Measurements from ENCODE around the gene PLXDC1. TPM values are rescaled to one million over a fixed set of nuclear protein-coding genes. Genes with fewer than 3 reads are reported as not detected.

The PLXDC1 gene
- total and polyA plus RNA-seq, 2 of the 13 experiments (the other 11 are each of a cell fraction or from before 2014, with no cell fraction given): not detected

DNA sequence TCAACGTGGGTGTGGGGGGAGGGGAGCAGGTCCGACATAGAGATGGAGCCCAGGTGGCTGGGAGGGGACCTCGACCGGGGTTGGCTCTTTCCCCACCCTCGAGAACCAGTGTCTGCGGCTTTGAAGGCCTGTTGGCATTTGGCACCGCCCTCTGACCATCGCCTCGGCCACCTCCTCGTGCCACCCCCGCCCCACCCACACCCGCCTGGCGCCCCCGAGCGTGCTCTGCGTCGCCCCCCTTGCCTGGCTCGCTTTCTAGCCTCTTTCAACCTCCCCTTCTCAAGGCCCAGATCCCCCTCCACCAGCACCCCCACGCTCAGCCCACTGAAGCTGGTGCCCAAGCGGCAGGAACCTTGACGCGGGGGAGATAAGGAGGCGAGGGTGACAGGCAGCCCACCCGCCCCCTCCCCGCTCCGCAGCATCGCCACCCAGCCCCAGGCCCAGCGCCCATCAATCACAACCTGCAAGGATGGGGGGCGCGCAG is 45.4 kb upstream of the PLXDC1 start (continued):
- TF ChIP-seq, protein P1, sequence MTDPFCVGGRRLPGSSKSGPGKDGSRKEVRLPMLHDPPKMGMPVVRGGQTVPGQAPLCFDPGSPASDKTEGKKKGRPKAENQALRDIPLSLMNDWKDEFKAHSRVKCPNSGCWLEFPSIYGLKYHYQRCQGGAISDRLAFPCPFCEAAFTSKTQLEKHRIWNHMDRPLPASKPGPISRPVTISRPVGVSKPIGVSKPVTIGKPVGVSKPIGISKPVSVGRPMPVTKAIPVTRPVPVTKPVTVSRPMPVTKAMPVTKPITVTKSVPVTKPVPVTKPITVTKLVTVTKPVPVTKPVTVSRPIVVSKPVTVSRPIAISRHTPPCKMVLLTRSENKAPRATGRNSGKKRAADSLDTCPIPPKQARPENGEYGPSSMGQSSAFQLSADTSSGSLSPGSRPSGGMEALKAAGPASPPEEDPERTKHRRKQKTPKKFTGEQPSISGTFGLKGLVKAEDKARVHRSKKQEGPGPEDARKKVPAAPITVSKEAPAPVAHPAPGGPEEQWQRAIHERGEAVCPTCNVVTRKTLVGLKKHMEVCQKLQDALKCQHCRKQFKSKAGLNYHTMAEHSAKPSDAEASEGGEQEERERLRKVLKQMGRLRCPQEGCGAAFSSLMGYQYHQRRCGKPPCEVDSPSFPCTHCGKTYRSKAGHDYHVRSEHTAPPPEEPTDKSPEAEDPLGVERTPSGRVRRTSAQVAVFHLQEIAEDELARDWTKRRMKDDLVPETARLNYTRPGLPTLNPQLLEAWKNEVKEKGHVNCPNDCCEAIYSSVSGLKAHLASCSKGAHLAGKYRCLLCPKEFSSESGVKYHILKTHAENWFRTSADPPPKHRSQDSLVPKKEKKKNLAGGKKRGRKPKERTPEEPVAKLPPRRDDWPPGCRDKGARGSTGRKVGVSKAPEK (CRISPR knock-in tag; IDR thresholded peaks at IDR 0.05; ENCODE audit: borderline replicate concordance): no peak
- TF ChIP-seq REPIN1 (CRISPR knock-in tag; IDR thresholded peaks at IDR 0.05; ENCODE audit: borderline replicate concordance, low read depth) (no peak), ZNF720 (CRISPR knock-in tag; IDR thresholded peaks at IDR 0.05) (no peak), DPF2 (CRISPR knock-in tag; IDR thresholded peaks at IDR 0.05; ENCODE audit: borderline replicate concordance, low read depth) (no peak)

DNA sequence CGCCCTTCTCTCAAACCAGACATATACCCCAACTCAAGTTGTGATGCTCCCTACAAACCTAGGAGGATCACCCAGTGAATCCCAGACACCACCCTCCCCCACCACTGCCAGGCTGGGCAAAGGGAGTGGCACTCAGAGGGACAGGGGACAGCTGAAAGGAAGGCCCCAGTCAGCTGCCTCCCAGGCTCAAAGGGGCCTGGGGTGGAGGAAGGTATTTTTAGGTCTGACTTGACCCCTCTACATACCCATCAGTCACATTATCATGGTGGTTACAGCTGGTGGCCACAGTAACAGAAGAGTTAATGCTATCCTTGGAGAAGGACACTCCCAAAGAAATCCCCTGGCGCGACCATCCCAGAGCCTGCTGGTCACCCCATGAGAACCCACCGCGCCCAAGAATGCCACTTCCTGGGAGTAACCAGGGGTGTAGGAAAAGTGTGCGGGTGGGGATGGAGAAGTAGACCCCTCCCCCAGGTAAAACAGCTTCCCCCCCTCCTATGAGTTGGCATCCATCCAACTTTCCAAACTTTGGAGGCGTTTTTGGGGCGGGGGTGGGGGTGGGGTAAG is 44.9 kb upstream of the PLXDC1 start:
- intact Hi-C loops (cut with micrococcal nuclease; ENCODE audit: unreplicated experiment) (no loop called here), in situ Hi-C loops (cut with HindIII; ENCODE audit: extremely low pct_ligation_motif_present, low pct_unique_long_range_greater_than_20kb) (no loop called here)
- Histone ChIP-seq H2AFZ (ENCODE audit: low read length) (no peak overlapping the region), H3K4me2 (ENCODE audit: low read depth, low read length) (peak overlapping the region; percentile 89), H3K79me2 (ENCODE audit: insufficient read depth, low read length) (peaks cover 12% of the 10 kb centered on the region), H3K9ac (ENCODE audit: insufficient read depth, low read depth, low read length) (no peak overlapping the region), H3K9me3 (ENCODE audit: low read length) (no peaks in the 10 kb centered on the region), H4K20me1 (ENCODE audit: insufficient read depth, low read length) (no peaks in the 10 kb centered on the region), H3K36me3 (replicated peaks in 1 of 2; ENCODE audit: control insufficient read depth in 1 of 2, insufficient read depth in 2 of 2, low read length in 2 of 2) (no peaks in the 10 kb centered on the region), H3K27ac (ENCODE audit: extremely low read length, insufficient read depth, low read length) (no peak overlapping the region), H3K4me3 (replicated peaks in 1 of 3; ENCODE audit: insufficient read depth in 1 of 3, low read depth in 2 of 3, low read length in 3 of 3) (no peak overlapping the region; a peak in 1 of 6 replicates), H3K27me3 (ENCODE audit: control insufficient read depth in 1 of 2, insufficient read depth in 2 of 2, low read length in 2 of 2) (no peaks in the 10 kb centered on the region; a peak in 1 of 5 replicates), H3K4me1 (ENCODE audit: insufficient read depth, low read length) (peaks cover 48% of the 10 kb centered on the region)
- DNase-seq (ENCODE audit: low spot score) (no peak), FAIRE-seq (no peak), ATAC-seq (no peak)
- ChIA-PET POLR2A (no interaction called here), CTCF (ENCODE audit: low intra/inter-chr PET ratio, low total read pairs) (no interaction called here)
- no TSS peak for BruUV-seq (replicated peaks)
- 67% methylated on average over 8 of the region's 8 CpGs for WGBS (ENCODE audit: low lambda C conversion rate)
- no peak for TF ChIP-seq ZNF234 (CRISPR knock-in tag; conservative IDR thresholded peaks at IDR 0.05)
- TF ChIP-seq ZNF569 (CRISPR knock-in tag; IDR thresholded peaks at IDR 0.05; ENCODE audit: borderline replicate concordance): no peak
- no peak for TF ChIP-seq NCOA2 (CRISPR knock-in tag; IDR thresholded peaks at IDR 0.05)
- no peak for TF ChIP-seq ZNF782 (CRISPR knock-in tag; IDR thresholded peaks at IDR 0.05; ENCODE audit: borderline replicate concordance)
- no peak for TF ChIP-seq TBX3 (IDR thresholded peaks at IDR 0.05; ENCODE audit: borderline replicate concordance)
- TF ChIP-seq, protein P2, sequence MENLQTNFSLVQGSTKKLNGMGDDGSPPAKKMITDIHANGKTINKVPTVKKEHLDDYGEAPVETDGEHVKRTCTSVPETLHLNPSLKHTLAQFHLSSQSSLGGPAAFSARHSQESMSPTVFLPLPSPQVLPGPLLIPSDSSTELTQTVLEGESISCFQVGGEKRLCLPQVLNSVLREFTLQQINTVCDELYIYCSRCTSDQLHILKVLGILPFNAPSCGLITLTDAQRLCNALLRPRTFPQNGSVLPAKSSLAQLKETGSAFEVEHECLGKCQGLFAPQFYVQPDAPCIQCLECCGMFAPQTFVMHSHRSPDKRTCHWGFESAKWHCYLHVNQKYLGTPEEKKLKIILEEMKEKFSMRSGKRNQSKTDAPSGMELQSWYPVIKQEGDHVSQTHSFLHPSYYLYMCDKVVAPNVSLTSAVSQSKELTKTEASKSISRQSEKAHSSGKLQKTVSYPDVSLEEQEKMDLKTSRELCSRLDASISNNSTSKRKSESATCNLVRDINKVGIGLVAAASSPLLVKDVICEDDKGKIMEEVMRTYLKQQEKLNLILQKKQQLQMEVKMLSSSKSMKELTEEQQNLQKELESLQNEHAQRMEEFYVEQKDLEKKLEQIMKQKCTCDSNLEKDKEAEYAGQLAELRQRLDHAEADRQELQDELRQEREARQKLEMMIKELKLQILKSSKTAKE (CRISPR knock-in tag; IDR thresholded peaks at IDR 0.05; ENCODE audit: borderline replicate concordance): no peak
- no peak for TF ChIP-seq NFKBIZ (CRISPR knock-in tag; IDR thresholded peaks at IDR 0.05)
- TF ChIP-seq ZBTB21 (CRISPR knock-in tag; IDR thresholded peaks at IDR 0.05): no peak
- TF ChIP-seq ZNF572 (CRISPR knock-in tag; IDR thresholded peaks at IDR 0.05): no peak
